NCI-H1436 treated with DMSO at 0.1 percent for 48 hours (cell line): ENCODE measurements around the gene CC2D2B.
"Not testable (repeated sequence)": the region's sequence is repeated elsewhere in the genome, so short reads cannot be mapped to it uniquely, and the experiment has no call there.

Experiments used
- DNase-seq: peaks from one replicate; lab custom pipeline; 2025; lab: John Stamatoyannopoulos, UW

CC2D2B gene

GRCh38 chr10:95907456-95908253 lies at the start of gene CC2D2B:
TSS of gene CC2D2B (plus strand) at chr10:95907975. CDS start at chr10:95911324, 3,349 bp downstream.
- DNase-seq = no peak

- DNase-seq = no peak
These were observed 47.4 kb upstream of the CC2D2B start for GRCh38 chr10:95860166-95860940.

GRCh38 chr10:95861386-95861785 lies 46.4 kb upstream of the CC2D2B start:
- DNase-seq = no peak

GRCh38 chr10:95864906-95865813 lies 42.6 kb upstream of the CC2D2B start:
- DNase-seq = no peak

GRCh38 chr10:95865814-95866466 lies 41.8 kb upstream of the CC2D2B start:
- no peak for DNase-seq

- no peak for DNase-seq
These were observed 41.3 kb upstream of the CC2D2B start for GRCh38 chr10:95866467-95866842.

GRCh38 chr10:95867866-95868265 lies 39.9 kb upstream of the CC2D2B start:
- no peak for DNase-seq

- DNase-seq = no peak
These were observed 35.5 kb upstream of the CC2D2B start for GRCh38 chr10:95872158-95872711.

GRCh38 chr10:95873139-95873538 lies 34.6 kb upstream of the CC2D2B start:
- no peak for DNase-seq

- DNase-seq = no peak
These were observed 34.1 kb upstream of the CC2D2B start for GRCh38 chr10:95873651-95874050.

GRCh38 chr10:95874783-95875182 lies 33.0 kb upstream of the CC2D2B start:
- DNase-seq = not testable (repeated sequence)

- no peak for DNase-seq
These were observed 31.0 kb upstream of the CC2D2B start for GRCh38 chr10:95876756-95877155.

- DNase-seq = no peak
These were observed 29.9 kb upstream of the CC2D2B start for GRCh38 chr10:95877881-95878280.

GRCh38 chr10:95880704-95881103 lies 27.1 kb upstream of the CC2D2B start:
- DNase-seq = no peak

- DNase-seq = no peak
These were observed 26.5 kb upstream of the CC2D2B start for GRCh38 chr10:95881316-95881715.

GRCh38 chr10:95889830-95890229 lies 17.9 kb upstream of the CC2D2B start:
- no peak for DNase-seq

GRCh38 chr10:95896071-95896850 lies 11.5 kb upstream of the CC2D2B start:
- DNase-seq = no peak

GRCh38 chr10:95905897-95906580 lies 1.7 kb upstream of the CC2D2B start:
- not testable (repeated sequence) for DNase-seq

GRCh38 chr10:95906677-95907455 lies 909 bp upstream of the CC2D2B start:
- no peak for DNase-seq
